GM21447 (cell line): ENCODE data around the gene ABHD14A.
"Not testable (repeated sequence)": the region's sequence is repeated elsewhere in the genome, so short reads cannot be mapped to it uniquely, and the experiment has no call there.

Source experiments
- ATAC-seq: cut with Tn5 transposase; IDR thresholded peaks from one replicate; pipeline ENCODE4 v1.9.1; 2021; ENCODE audit not compliant: unreplicated experiment

ABHD14A gene

GRCh38 chr3:51974963-51975851, at the start of gene ABHD14A:
Gene ABHD14A, plus strand, starts transcription at chr3:51975064. Its CDS starts 72 bp downstream, at chr3:51975136.
- peak; percentile 39 for ATAC-seq

- ATAC-seq: no peak
These were observed 47.5 kb upstream of the ABHD14A start for GRCh38 chr3:51927061-51927977.

GRCh38 chr3:51928438-51928837, 46.4 kb upstream of the ABHD14A start:
- no peak for ATAC-seq

- ATAC-seq: not testable (repeated sequence)
These were observed 45.9 kb upstream of the ABHD14A start for GRCh38 chr3:51928981-51929380.

- no peak for ATAC-seq
These were observed 45.4 kb upstream of the ABHD14A start for GRCh38 chr3:51929420-51930003.

- ATAC-seq: no peak
These were observed 44.4 kb upstream of the ABHD14A start for GRCh38 chr3:51930439-51930838.

- ATAC-seq: no peak
These were observed 43.1 kb upstream of the ABHD14A start for GRCh38 chr3:51931756-51932155.

GRCh38 chr3:51932471-51933370, 42.1 kb upstream of the ABHD14A start:
- no peak for ATAC-seq

GRCh38 chr3:51933471-51934138, 41.3 kb upstream of the ABHD14A start:
- ATAC-seq: no peak

- ATAC-seq: no peak
These were observed 40.6 kb upstream of the ABHD14A start for GRCh38 chr3:51934139-51934850.

GRCh38 chr3:51934991-51935885, 39.6 kb upstream of the ABHD14A start:
- ATAC-seq: no peak

- no peak for ATAC-seq
These were observed 38.7 kb upstream of the ABHD14A start for GRCh38 chr3:51935886-51936755.

- no peak for ATAC-seq
These were observed 37.9 kb upstream of the ABHD14A start for GRCh38 chr3:51937014-51937413.

- no peak for ATAC-seq
These were observed 37.0 kb upstream of the ABHD14A start for GRCh38 chr3:51937611-51938450.

- no peak for ATAC-seq
These were observed 36.0 kb upstream of the ABHD14A start for GRCh38 chr3:51938780-51939425.
